CD4-positive, alpha-beta T cell treated with Interleukin-21 for 1 hour (primary cell): Measurements from ENCODE around the gene PDGFRB.
A peak's percentile ranks its signal among the peaks of the same experiment; 100 is the strongest.

Experiments used
- DNase-seq: peaks from one replicate; pipeline ENCODE4 v3.0.0-alpha.2; 2020

The PDGFRB gene

GRCh38 chr5:150143350-150144245 lies 12.0 kb downstream of the PDGFRB start:
- no peak for DNase-seq

DNA sequence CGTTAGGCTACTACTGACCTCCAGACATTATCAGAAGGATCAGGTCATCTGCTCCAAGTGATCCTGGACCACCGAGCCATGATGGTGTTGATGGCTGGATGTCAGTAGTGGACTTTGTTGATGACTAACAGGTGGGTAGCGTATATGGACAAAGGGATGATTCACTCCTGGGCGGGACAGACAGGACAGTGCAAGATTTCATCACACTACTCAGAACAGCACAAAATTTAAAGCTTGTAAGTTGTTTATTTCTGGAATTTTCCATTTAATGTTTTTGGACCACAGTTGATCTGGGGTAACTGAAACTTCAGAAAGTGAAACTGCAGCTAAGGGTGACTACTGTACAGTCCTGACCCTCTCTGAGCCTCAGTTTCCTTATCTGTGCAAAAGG lies 12.7 kb downstream of the PDGFRB start:
- no peak for DNase-seq

DNA sequence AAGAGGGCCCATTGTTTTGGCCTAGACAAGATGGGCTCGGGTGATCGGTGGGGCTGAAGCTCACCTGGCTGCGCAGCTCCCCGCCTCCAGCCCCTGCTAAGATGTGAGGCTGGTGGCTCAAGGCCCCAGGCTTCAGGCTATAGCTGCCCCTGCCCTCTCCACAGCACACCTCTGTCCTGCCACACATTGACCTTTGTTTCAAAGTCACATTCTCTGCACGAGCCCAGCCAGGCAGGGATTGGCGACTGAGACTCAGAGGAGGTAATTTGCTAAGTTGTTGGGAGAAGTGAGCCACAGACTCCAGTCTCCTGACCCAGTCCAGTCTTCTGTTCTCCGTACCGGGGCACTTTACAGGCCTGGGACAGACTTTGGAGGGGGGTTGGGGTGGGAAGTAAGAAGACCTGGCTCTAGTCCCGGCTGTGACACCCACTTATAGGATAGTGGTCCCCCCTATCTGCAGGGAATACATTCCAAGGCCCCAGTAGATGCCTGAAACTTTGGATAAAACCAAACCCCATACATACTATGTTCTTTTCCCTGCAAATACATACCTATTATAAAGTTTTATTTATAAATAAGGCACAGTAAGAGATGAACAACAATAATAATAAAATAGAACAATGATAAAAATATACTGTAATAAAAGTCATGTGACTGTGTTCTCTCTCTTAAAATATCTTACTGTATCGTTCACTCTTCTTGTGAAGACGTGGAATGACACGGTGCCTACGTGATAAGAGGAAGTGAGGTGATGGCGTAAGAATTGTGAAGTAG lies 13.3 kb downstream of the PDGFRB start:
- no peak for DNase-seq

- no peak for DNase-seq
Measured at GRCh38 chr5:150141544-150142184, 14.0 kb downstream of the PDGFRB start.

GRCh38 chr5:150140830-150141229 lies 14.8 kb downstream of the PDGFRB start:
- DNase-seq: no peak

DNA sequence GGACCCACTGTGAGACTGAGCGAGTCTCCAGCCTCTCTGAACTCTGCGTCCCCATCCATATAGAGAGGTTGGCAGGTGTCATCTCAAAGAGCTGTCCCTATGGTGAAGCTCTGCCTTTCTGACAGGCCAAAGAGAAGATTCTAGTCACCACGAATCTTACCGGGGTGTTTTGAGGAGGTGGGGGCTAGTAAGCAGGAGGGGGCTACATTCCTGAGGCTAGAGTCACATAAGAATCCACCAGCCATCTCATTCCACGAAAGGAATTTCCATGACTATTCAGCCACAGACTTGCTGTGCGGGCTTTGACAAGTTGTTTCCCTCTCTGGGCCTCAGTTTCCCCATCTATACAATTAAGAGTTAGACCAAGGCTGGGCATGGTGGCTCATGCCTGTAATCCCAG lies 16.3 kb downstream of the PDGFRB start:
- no peak for DNase-seq

DNA sequence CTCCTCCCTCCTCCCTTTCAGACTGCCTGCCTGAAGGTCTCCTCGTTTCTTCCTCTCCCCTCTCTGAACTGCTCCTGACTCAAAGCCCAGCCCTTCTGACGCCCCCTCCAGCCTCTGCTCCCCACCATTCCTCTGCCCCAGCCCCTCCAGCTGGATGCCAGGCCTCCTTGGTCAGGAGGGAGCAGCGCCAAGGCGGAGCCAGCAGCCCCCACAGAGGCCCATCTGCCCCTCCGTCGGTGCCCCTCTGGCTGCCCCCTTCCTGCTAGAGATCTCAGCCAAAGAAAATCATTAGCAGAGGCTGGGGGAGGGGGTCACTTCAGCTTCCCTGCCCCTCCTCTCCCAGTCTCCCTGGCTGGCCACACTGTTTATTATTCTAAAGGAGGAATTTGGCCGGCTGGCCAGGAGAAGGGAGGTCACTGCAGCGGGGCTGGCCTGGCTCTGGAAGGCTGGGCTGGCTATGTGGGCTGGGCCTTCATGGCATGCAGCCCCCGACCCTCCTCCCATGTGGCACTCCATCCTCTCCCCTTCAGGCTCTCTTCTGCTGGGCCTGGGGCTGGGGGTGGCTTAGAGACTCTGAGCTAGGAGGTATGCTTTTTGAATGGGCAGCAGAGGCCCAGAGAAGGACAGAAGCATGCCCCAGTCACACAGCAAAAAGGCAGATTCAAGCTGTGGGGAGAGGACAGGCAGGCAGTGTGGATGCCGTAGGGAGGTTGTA lies 16.9 kb downstream of the PDGFRB start:
- no peak for DNase-seq

- no peak for DNase-seq
Measured at GRCh38 chr5:150137997-150138396, 17.6 kb downstream of the PDGFRB start.

- DNase-seq: no peak
Measured at GRCh38 chr5:150137168-150137957, 18.3 kb downstream of the PDGFRB start.

DNA sequence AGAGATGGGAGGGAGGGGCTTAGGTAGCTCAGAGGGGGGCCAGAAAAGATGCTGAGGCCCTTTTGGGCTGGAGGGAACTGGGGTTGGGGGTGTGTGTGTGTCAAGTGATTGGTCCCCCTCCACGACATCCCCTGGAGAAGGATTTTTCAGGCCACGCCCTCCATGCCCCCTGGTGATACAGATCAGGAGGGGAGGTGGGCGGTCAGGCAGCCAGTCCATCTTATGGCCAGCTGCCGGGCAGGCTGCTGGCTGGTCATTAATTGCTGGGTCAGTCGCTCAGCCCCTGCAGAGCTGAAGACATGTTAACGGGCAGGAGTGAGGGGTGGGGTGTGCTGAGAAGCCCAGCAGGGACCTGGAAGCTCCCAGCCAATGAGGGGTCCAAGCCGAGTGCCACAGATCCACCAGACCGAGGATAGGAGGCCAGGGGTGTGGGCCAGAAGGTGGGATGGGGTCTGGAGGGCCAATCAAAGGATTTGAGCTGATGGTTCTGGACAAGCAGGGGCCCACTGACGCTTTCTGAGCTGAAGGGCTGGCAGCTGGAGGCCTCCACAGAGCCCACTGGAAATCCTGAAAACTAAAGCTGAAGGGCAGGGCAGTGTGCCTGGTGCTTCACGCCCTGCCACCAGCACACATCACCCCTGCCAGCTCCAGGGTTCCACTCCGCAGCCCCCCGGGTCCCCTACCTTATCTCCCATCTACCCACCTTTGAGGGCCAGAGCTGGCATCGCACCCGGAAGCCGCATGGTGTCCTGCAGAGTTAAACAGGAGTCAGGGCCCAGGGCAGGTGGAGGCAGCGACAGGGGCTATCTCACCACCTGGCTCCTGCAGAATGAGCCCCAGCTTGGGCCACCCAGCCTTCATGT lies 19.1 kb downstream of the PDGFRB start:
- no peak for DNase-seq

GRCh38 chr5:150135557-150136304 lies 19.9 kb downstream of the PDGFRB start:
- no peak for DNase-seq

DNA sequence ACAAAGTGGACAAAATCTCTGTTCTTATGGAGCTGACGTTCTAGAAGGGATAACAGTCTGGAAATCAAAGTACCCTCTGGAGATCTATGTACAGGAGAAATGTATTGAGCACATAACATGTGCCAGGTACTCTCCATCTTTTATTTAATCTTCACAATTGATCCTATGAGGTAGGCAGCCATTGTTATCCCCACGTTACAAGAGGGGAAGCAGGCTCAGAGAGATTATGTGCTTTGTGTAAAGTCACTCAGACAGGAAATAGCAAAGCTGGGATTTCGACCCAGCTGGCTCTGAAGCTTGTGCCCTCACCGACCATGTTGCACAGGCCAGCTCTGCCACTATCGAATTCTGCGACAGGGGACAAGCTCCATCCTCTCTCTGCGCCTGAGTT lies 21.5 kb downstream of the PDGFRB start:
- no peak for DNase-seq

- no peak for DNase-seq
Measured at GRCh38 chr5:150133581-150134197, 22.0 kb downstream of the PDGFRB start.

DNA sequence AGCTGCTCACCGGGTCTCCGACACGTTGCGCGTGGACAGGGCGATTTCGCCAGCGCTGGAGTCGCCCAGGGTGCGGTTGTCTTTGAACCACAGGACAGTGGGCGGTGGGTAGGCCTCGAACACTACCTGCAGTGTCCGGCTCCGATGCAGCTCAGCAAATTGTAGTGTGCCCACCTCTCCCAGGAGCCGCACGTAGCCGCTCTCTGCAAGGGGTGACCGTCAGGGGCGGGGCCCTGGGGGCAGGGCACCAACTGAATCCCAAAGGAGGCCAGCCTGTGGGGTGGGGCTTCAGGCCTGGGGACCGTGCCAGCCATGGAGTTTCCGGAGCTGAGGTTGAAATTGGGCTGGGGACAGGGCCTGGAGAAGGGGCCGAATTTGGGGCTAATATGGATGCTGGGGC lies 22.9 kb downstream of the PDGFRB start:
- DNase-seq: no peak

DNA sequence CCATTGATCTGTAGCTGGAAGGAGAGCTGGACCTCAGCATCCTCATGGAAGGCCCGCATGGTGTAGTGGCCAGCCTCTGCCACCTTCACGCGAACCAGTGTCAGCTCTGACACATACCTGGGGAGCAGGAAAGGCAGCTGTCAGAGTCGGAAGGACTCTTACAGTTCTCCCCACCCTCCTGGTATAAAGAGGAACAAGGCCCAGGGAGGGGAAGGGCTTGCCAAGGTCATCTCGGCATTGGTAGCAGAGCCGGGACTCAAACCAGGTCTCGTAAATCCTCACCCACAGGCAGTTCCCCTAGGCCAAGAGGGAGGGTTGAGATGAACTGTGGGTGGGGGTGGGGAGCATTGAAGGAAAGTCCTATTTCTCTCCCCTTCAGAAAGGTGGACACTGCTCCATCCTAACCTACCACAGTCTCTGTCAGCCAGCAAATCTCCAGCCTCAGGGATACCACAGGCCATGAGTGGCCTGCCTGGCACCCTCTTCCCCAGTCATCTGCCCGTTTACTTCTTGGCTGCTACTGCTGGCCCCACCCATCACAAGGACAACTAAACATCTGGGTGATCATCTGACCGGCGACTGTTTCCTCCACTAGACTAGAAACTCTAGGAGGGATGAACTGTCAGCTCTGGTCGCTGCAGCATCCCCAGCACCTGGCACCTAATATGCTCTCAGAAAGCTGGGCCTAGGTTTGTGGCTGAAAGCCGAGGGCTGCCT lies 23.5 kb downstream of the PDGFRB start:
- no peak for DNase-seq

- no peak for DNase-seq
Measured at GRCh38 chr5:150131461-150131860, 24.2 kb downstream of the PDGFRB start.

DNA sequence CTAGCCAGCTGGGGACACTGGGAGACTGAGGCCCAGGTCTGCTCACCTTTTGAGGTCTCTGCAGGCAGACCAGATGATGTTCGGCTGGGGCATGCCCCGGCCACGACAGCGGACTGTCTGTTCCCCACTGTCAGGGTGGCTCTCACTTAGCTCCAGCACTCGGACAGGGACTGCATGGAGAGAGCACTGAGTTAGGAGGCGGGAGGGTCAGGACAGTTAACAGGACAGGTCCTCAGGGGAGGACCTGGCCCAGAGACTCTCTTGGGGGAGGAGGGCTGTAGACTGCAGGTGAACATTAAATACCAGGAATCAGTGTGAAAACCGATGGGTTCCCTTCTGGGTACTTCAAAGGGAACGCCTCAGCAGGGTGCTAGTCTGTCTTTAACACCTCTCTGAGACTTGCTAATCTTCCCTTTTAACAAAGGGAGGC lies 25.1 kb downstream of the PDGFRB start:
- DNase-seq: no peak

GRCh38 chr5:150129813-150130492 lies 25.7 kb downstream of the PDGFRB start:
- peak; percentile 40 for DNase-seq

DNA sequence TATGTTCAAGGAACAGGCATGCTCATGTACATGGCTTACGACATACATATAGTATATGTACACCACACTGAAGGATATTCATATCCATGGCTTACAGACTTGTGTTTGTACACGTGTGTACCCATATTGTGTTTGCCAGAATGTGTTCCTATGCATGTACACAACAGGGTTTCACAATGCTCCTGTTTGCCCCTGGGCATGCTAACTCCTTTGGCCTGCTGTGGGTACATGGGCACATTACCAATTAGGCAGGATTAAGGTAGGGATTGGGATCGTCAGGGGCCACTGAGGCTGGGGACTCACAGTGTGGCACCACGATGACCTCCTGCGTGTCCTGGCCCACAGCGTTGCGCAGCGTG lies 26.2 kb downstream of the PDGFRB start:
- no peak for DNase-seq
